RPMI7951 (cell line): ENCODE results near the gene TBC1D30. TPM values are rescaled to one million over a fixed set of nuclear protein-coding genes. Genes with fewer than 3 reads are reported as not detected.
A peak's percentile ranks its signal among the peaks of the same experiment; 100 is the strongest.
"Not testable (repeated sequence)": the region's sequence is repeated elsewhere in the genome, so short reads cannot be mapped to it uniquely, and the experiment has no call there.

Experiments used
- DNase-seq: peaks from one replicate; pipeline ENCODE4 v3.0.0-alpha.2; 2012; ENCODE audit warnings: low read depth
- total RNA-seq: library from RNA; depleted of rRNA; stranded (reverse); fragments of >200 nt; shearing (Covaris generic); gene quantifications from 2 replicates; pipeline ENCODE4 v1.2.3, GENCODE V29; 2014

TBC1D30 gene
- total RNA-seq, 1 experiment from 2014 or later: not detected

GRCh38 chr12:64802180-64802775 lies 22.2 kb upstream of the TBC1D30 start:
- DNase-seq: peak; percentile 26

GRCh38 chr12:64806173-64806572 lies 18.3 kb upstream of the TBC1D30 start:
- DNase-seq: no peak

GRCh38 chr12:64806593-64807460 lies 17.6 kb upstream of the TBC1D30 start:
- peak; percentile 53 for DNase-seq

- no peak for DNase-seq
Observed at GRCh38 chr12:64808110-64808509, 16.3 kb upstream of the TBC1D30 start.

GRCh38 chr12:64810831-64811230 lies 13.6 kb upstream of the TBC1D30 start:
- DNase-seq: no peak

GRCh38 chr12:64813723-64814122 lies 10.7 kb upstream of the TBC1D30 start:
- DNase-seq: no peak

GRCh38 chr12:64814432-64814831 lies 10.0 kb upstream of the TBC1D30 start:
- DNase-seq: no peak

GRCh38 chr12:64819816-64820402 lies 4.5 kb upstream of the TBC1D30 start:
- DNase-seq: no peak

- no peak for DNase-seq
Observed at GRCh38 chr12:64820593-64820992, 3.9 kb upstream of the TBC1D30 start.

- DNase-seq: no peak
Observed at GRCh38 chr12:64821116-64821630, 3.3 kb upstream of the TBC1D30 start.

GRCh38 chr12:64824130-64824499 lies 332 bp upstream of the TBC1D30 start:
- DNase-seq: no peak

- DNase-seq: no peak
Observed at GRCh38 chr12:64825143-64826021, 935 bp downstream of the TBC1D30 start.

GRCh38 chr12:64826234-64826633 lies 1.8 kb downstream of the TBC1D30 start:
- DNase-seq: peak; percentile 39

GRCh38 chr12:64828713-64829112 lies 4.3 kb downstream of the TBC1D30 start:
- no peak for DNase-seq

- no peak for DNase-seq
Observed at GRCh38 chr12:64833928-64834327, 9.5 kb downstream of the TBC1D30 start.

- DNase-seq: no peak
Observed at GRCh38 chr12:64835901-64836300, 11.5 kb downstream of the TBC1D30 start.

- no peak for DNase-seq
Observed at GRCh38 chr12:64836856-64837255, 12.4 kb downstream of the TBC1D30 start.

GRCh38 chr12:64837427-64837826 lies 13.0 kb downstream of the TBC1D30 start:
- DNase-seq: no peak

- no peak for DNase-seq
Observed at GRCh38 chr12:64840119-64840518, 15.7 kb downstream of the TBC1D30 start.

GRCh38 chr12:64840949-64841717 lies 16.7 kb downstream of the TBC1D30 start:
- no peak for DNase-seq

GRCh38 chr12:64848409-64848808 lies 24.0 kb downstream of the TBC1D30 start:
- DNase-seq: not testable (repeated sequence)
